HCT116 (cell line): ENCODE data around the gene CHCHD3. TPM values are rescaled to one million over a fixed set of nuclear protein-coding genes. Genes with fewer than 3 reads are reported as not detected.

Source experiments
- ATAC-seq: fragments of 200-7000 bp; cut with Tn5 transposase; 2 replicates; pipeline ENCODE4 v1.9.1; 2020; ENCODE audit warnings: mild to moderate bottlenecking, moderate library complexity
- BruUV-seq: library from RNA; stranded (reverse); fragments of 400-500 nt; replicated peaks from 2 replicates; lab custom pipeline; 2021; lab: Mats Ljungman, UMichigan
- CTCF ChIA-PET: fragments of 300-600 bp; sonication (Branson Sonifier 250); formaldehyde crosslinking; loops from one replicate; lab custom pipeline; 2021; ENCODE audit warnings: antibody characterized with exemption; lab: Charles Lee
- POLR2A ChIA-PET: fragments of 300-600, 350-600 bp; sonication (Branson Sonifier 250); formaldehyde crosslinking; loops from one replicate; lab custom pipeline; 2021; ENCODE audit warnings: antibody characterized with exemption; lab: Charles Lee
- RAD21 ChIA-PET, 2 experiments: fragments of 300-600 bp; sonication (Branson Sonifier 250); formaldehyde crosslinking; loops; one replicate each; lab custom pipeline; 2023; ENCODE audit warnings: low total read pairs in 2 of 2; ENCODE audit not compliant: uncharacterized antibody in 2 of 2, unreplicated experiment in 2 of 2, low non-redundant PET in 1 of 2; lab: Charles Lee
- DNase-seq: peaks from one replicate; pipeline ENCODE4 v3.0.0-alpha.2; 2010; ENCODE audit warnings: low read depth, low spot score
- H2AFZ ChIP-seq: fragments of 200-600 bp; shearing (Covaris generic), sonication (generic); 2 replicates; pipeline ENCODE4 v1.6.1; 2017; ENCODE audit warnings: low read depth, mixed run types, mixed read lengths, antibody characterized with exemption, low read length; ENCODE audit not compliant: poor library complexity, severe bottlenecking
- H3K27ac ChIP-seq: 2 replicates; pipeline ENCODE4 v1.5.1; 2012; ENCODE audit warnings: low read depth, low read length
- H3K27me3 ChIP-seq: fragments of 200-600 bp; sonication (generic); 2 replicates; pipeline ENCODE4 v1.6.1; 2016; ENCODE audit warnings: mixed run types, low read length, mixed read lengths; ENCODE audit not compliant: insufficient read depth
- H3K36me3 ChIP-seq, 2 experiments: fragments of 200-500 bp in 1 of 2; fragments of 200-600 bp in 1 of 2; sonication (Bioruptor generic) in 1 of 2; sonication (generic) in 1 of 2; 2 replicates each; pipeline versions ENCODE4 v1.5.1 to v1.6.1; 2014 to 2016; ENCODE audit warnings: low read length in 2 of 2, inconsistent platforms in 1 of 2, mixed read lengths in 1 of 2, mixed run types in 1 of 2; ENCODE audit not compliant: insufficient read depth in 2 of 2, control insufficient read depth in 1 of 2
- H3K4me1 ChIP-seq, 2 experiments: fragments of 200-600 bp in 1 of 2; sonication (generic) in 1 of 2; 2 replicates each; pipeline versions ENCODE4 v1.5.1 to v1.6.1; 2012 to 2017; ENCODE audit warnings: low read length in 2 of 2, inconsistent platforms in 1 of 2, mild to moderate bottlenecking in 1 of 2, mixed read lengths in 1 of 2, mixed run types in 1 of 2, moderate library complexity in 1 of 2; ENCODE audit not compliant: insufficient read depth in 2 of 2, control insufficient read depth in 1 of 2
- H3K4me2 ChIP-seq: fragments of 200-600 bp; sonication (generic); 2 replicates; pipeline ENCODE4 v1.6.1; 2017; ENCODE audit warnings: mixed run types, low read length, mixed read lengths
- H3K4me3 ChIP-seq, 2 experiments: fragments of 200-600 bp in 1 of 2; sonication (generic) in 1 of 2; replicated peaks in 1 of 2; 2 replicates each; pipeline ENCODE4 v1.5.1; 2011 to 2016; ENCODE audit warnings: low read length in 2 of 2, control low read depth in 1 of 2, low read depth in 1 of 2, mild to moderate bottlenecking in 1 of 2, mixed read lengths in 1 of 2, mixed run types in 1 of 2
- H3K79me2 ChIP-seq: fragments of 200-600 bp; sonication (generic); 2 replicates; pipeline ENCODE4 v1.6.1; 2017; ENCODE audit warnings: mild to moderate bottlenecking, mixed run types, low read length, moderate library complexity, mixed read lengths; ENCODE audit not compliant: insufficient read depth
- H3K9ac ChIP-seq: fragments of 200-600 bp; sonication (generic); 2 replicates; pipeline ENCODE4 v1.6.1; 2016; ENCODE audit warnings: low read length, mixed read lengths
- H3K9me2 ChIP-seq: fragments of 200-600 bp; sonication (generic), shearing (Covaris generic); 2 replicates; pipeline ENCODE4 v1.6.1; 2017; ENCODE audit warnings: mixed run types, mild to moderate bottlenecking, moderate library complexity; ENCODE audit not compliant: insufficient read depth
- H3K9me3 ChIP-seq, 2 experiments: fragments of 200-500 bp in 1 of 2; fragments of 200-600 bp in 1 of 2; sonication (Bioruptor generic) in 1 of 2; sonication (generic) in 1 of 2; 2 replicates each; pipeline ENCODE4 v1.6.1; 2014 to 2017; ENCODE audit warnings: low read length in 2 of 2, mixed read lengths in 2 of 2, inconsistent platforms in 1 of 2, low read depth in 1 of 2, mild to moderate bottlenecking in 1 of 2, mixed run types in 1 of 2, moderate library complexity in 1 of 2; ENCODE audit not compliant: control insufficient read depth in 1 of 2, insufficient read depth in 1 of 2
- H4K20me1 ChIP-seq: fragments of 200-600 bp; sonication (generic), shearing (Covaris generic); 2 replicates; pipeline ENCODE4 v1.6.1; 2017; ENCODE audit warnings: mixed run types, mild to moderate bottlenecking, moderate library complexity; ENCODE audit not compliant: insufficient read depth
- EZH2 ChIP-seq: fragments of 200-600 bp; sonication (generic); IDR thresholded peaks from 2 replicates; pipeline ENCODE4 v1.6.1; 2017; ENCODE audit warnings: antibody characterized with exemption, mixed run types
- EZH2phosphoT487 ChIP-seq: fragments of 200-600 bp; IDR thresholded peaks from 2 replicates; pipeline ENCODE4 v1.6.1; 2018; ENCODE audit warnings: antibody characterized with exemption, borderline replicate concordance
- JUND ChIP-seq: IDR thresholded peaks from 2 replicates; pipeline ENCODE4 v1.6.1; 2012
- RAD21 ChIP-seq: IDR thresholded peaks from 2 replicates; pipeline ENCODE4 v1.6.1; 2012; ENCODE audit warnings: low read depth, mild to moderate bottlenecking
- SRF ChIP-seq: IDR thresholded peaks from 2 replicates; pipeline ENCODE4 v1.6.1; 2012; ENCODE audit warnings: low read depth
- intact Hi-C: fragments of 100-400 bp; cut with micrococcal nuclease; formaldehyde crosslinking; loops from 2 replicates; pipeline ENCODE4 v1.10.0; 2022
- total RNA-seq: library from RNA; stranded (reverse); gene quantifications from one replicate; pipeline ENCODE4 v1.2.1, GENCODE V29; 2021; ENCODE audit not compliant: unreplicated experiment
- TF ChIP-seq, protein P1 (sequence below): IDR thresholded peaks from 2 replicates; pipeline ENCODE4 v1.6.1; 2012
- TF ChIP-seq, protein P2 (sequence below): IDR thresholded peaks from 2 replicates; pipeline ENCODE4 v1.6.1; 2011; ENCODE audit warnings: mild to moderate bottlenecking, low read length, moderate library complexity; ENCODE audit not compliant: insufficient replicate concordance; ENCODE audit errors: extremely low read depth

The CHCHD3 gene
- total RNA-seq, 1 experiment from 2014 or later, result 73.5 TPM

DNA sequence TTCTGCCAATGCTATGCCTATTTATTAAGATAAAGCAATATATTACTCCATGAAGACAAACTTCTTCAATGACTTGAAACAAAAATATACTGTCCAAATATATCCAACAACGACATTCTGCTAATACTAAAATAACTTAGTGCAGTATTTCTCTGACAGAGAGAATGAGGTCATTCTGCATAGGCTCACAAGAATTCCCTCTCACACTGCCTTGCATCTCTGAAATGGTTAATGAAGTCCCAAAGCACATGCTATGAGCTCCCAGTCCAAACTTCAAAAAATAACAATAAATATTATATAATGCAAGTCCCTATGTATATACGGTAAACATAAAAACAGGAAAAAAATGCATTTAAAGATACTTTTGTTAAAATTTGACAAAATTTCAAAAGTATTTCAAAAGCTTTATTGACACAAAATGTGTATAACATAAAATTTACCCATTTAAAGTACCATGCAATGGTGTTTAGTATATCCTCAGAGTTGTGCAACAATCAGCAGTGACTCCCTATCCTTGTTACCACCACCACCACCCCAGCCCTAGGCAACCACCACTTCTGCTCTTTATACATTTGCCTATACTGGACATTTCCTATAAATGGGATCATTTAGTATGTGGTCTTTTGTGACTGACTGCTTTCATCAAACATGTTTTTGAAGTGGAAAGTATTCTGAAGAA, 27.6 kb downstream of the CHCHD3 start:
- no TSS peak for BruUV-seq
- peaks cover 90% of the 10 kb centered on the region for H3K79me2 ChIP-seq
- CTCF ChIA-PET, result no interaction called here
- H4K20me1 ChIP-seq, result peaks cover 16% of the 10 kb centered on the region; the same call in 1 of the 2 replicates
- H3K9ac ChIP-seq, result no peak overlapping the region
- H3K9me3 ChIP-seq, result no peaks in the 10 kb centered on the region
- H3K27me3 ChIP-seq, result no peaks in the 10 kb centered on the region
- H3K27ac ChIP-seq, result no peak overlapping the region
- no peak for ATAC-seq
- no peak overlapping the region for H2AFZ ChIP-seq
- no peak overlapping the region for H3K4me2 ChIP-seq
- no peak overlapping the region for H3K4me3 ChIP-seq
- TF ChIP-seq, protein P1, sequence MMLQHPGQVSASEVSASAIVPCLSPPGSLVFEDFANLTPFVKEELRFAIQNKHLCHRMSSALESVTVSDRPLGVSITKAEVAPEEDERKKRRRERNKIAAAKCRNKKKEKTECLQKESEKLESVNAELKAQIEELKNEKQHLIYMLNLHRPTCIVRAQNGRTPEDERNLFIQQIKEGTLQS, result no peak
- TF ChIP-seq RAD21, result no peak
- TF ChIP-seq EZH2, result no peak
- TF ChIP-seq EZH2phosphoT487, result no peak
- TF ChIP-seq JUND, result no peak
- TF ChIP-seq, protein P2, sequence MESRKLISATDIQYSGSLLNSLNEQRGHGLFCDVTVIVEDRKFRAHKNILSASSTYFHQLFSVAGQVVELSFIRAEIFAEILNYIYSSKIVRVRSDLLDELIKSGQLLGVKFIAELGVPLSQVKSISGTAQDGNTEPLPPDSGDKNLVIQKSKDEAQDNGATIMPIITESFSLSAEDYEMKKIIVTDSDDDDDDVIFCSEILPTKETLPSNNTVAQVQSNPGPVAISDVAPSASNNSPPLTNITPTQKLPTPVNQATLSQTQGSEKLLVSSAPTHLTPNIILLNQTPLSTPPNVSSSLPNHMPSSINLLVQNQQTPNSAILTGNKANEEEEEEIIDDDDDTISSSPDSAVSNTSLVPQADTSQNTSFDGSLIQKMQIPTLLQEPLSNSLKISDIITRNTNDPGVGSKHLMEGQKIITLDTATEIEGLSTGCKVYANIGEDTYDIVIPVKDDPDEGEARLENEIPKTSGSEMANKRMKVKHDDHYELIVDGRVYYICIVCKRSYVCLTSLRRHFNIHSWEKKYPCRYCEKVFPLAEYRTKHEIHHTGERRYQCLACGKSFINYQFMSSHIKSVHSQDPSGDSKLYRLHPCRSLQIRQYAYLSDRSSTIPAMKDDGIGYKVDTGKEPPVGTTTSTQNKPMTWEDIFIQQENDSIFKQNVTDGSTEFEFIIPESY, result no peak
- TF ChIP-seq SRF, result no peak
- TF ChIP-seq, all 23 proteins: peak for 0
- no peak for DNase-seq
- ChIA-PET POLR2A (no interaction called here), RAD21 (no interaction called here)
- Histone ChIP-seq H3K4me1 (no peaks in the 10 kb centered on the region), H3K36me3 (no peaks in the 10 kb centered on the region; a peak in 1 of 4 replicates), H3K9me2 (no peaks in the 10 kb centered on the region)
- intact Hi-C loops, result no loop called here
